ENCODE measurements around the gene GDI1. TPM values are rescaled to one million over a fixed set of nuclear protein-coding genes. Genes with fewer than 3 reads are reported as not detected.

Gene GDI1
- total RNA-seq, 2 donors from 2014 or later: 143 to 179 TPM

- H3K36me3 ChIP-seq (ENCODE audit: control insufficient read depth, insufficient read depth, low read length): no peaks in the 10 kb centered on the region
- Mint-ChIP-seq H3K4me1 (no peaks in the 10 kb centered on the region), H3K27ac (no peak overlapping the region), H3K4me3 (peak overlapping the region; percentile 70), H3K9me3 (peaks cover 60% of the 10 kb centered on the region), H3K27me3 (ENCODE audit: insufficient read depth) (peaks cover 3% of the 10 kb centered on the region), H3K36me3 (ENCODE audit: low read depth) (peaks cover 8% of the 10 kb centered on the region)
- peak overlapping the region; percentile 80 for H3K4me3 ChIP-seq (ENCODE audit: low read length)
- H3K9ac ChIP-seq (ENCODE audit: extremely low read depth, low read length, poor library complexity, severe bottlenecking): no peak overlapping the region
- H3K9me3 ChIP-seq (ENCODE audit: control insufficient read depth, low read length): no peaks in the 10 kb centered on the region
- 84 to 100% methylated on average over 2 to 14 of the region's 14 CpGs for WGBS, 2 experiments (ENCODE audit: insufficient coverage in 1 of 2, insufficient read length in 1 of 2)
- H3K4me1 ChIP-seq (ENCODE audit: control insufficient read depth, insufficient read depth, low read length): no peaks in the 10 kb centered on the region
- no peak for DNase-seq
- H3K27ac ChIP-seq (ENCODE audit: low read depth, low read length): peak overlapping the region; percentile 81
- no peaks in the 10 kb centered on the region for H3K27me3 ChIP-seq (ENCODE audit: control insufficient read depth, insufficient read depth, low read length, poor library complexity, severe bottlenecking)
- TF ChIP-seq CTCF (conservative IDR thresholded peaks at IDR 0.05): no peak
Observed at GRCh38 chrX:154459832-154460231, 22.9 kb downstream of the GDI1 start.

GRCh38 chrX:154460326-154460725 lies 23.4 kb downstream of the GDI1 start:
- H3K27me3 Mint-ChIP-seq (ENCODE audit: insufficient read depth): peaks cover 3% of the 10 kb centered on the region

GRCh38 chrX:154462396-154462795 lies 25.4 kb downstream of the GDI1 start:
- Mint-ChIP-seq H3K9me3 (peaks cover 54% of the 10 kb centered on the region), H3K4me1 (no peaks in the 10 kb centered on the region), H3K36me3 (ENCODE audit: low read depth) (peaks cover 8% of the 10 kb centered on the region), H3K4me3 (no peak overlapping the region), H3K27ac (no peak overlapping the region), H3K27me3 (ENCODE audit: insufficient read depth) (peaks cover 1% of the 10 kb centered on the region)
- WGBS, 2 experiments (ENCODE audit: insufficient coverage in 1 of 2, insufficient read length in 1 of 2): 97% methylated on average over 7 of the region's 8 CpGs; no CpG with 5 or more reads in 1 of the 2 experiments
- no peaks in the 10 kb centered on the region for H3K27me3 ChIP-seq (ENCODE audit: control insufficient read depth, insufficient read depth, low read length, poor library complexity, severe bottlenecking)
- no peak for DNase-seq
- no peaks in the 10 kb centered on the region for H3K4me1 ChIP-seq (ENCODE audit: control insufficient read depth, insufficient read depth, low read length)
- H3K27ac ChIP-seq (ENCODE audit: low read depth, low read length): no peak overlapping the region
- no peak for TF ChIP-seq CTCF (conservative IDR thresholded peaks at IDR 0.05)
- no peaks in the 10 kb centered on the region for H3K9me3 ChIP-seq (ENCODE audit: control insufficient read depth, low read length)
- no peak overlapping the region for H3K4me3 ChIP-seq (ENCODE audit: low read length)
- H3K9ac ChIP-seq (ENCODE audit: extremely low read depth, low read length, poor library complexity, severe bottlenecking): no peak overlapping the region
- no peaks in the 10 kb centered on the region for H3K36me3 ChIP-seq (ENCODE audit: control insufficient read depth, insufficient read depth, low read length)

More at GRCh38 chrX:154460326-154460725, 23.4 kb downstream of the GDI1 start:
- Histone ChIP-seq H3K4me1 (ENCODE audit: control insufficient read depth, insufficient read depth, low read length) (no peaks in the 10 kb centered on the region), H3K27me3 (ENCODE audit: control insufficient read depth, insufficient read depth, low read length, poor library complexity, severe bottlenecking) (no peaks in the 10 kb centered on the region), H3K36me3 (ENCODE audit: control insufficient read depth, insufficient read depth, low read length) (no peaks in the 10 kb centered on the region), H3K27ac (ENCODE audit: low read depth, low read length) (no peak overlapping the region), H3K9me3 (ENCODE audit: control insufficient read depth, low read length) (no peaks in the 10 kb centered on the region), H3K9ac (ENCODE audit: extremely low read depth, low read length, poor library complexity, severe bottlenecking) (no peak overlapping the region), H3K4me3 (ENCODE audit: low read length) (no peak overlapping the region)
- no peak overlapping the region for H3K27ac Mint-ChIP-seq
- peak overlapping the region; percentile 70 for H3K4me3 Mint-ChIP-seq
- 90 to 95% methylated on average over 4 to 26 of the region's 26 CpGs for WGBS, 2 experiments (ENCODE audit: insufficient coverage in 1 of 2, insufficient read length in 1 of 2)
- peaks cover 8% of the 10 kb centered on the region for H3K36me3 Mint-ChIP-seq (ENCODE audit: low read depth)
- no peak for DNase-seq
- peak; percentile 23 for TF ChIP-seq CTCF (conservative IDR thresholded peaks at IDR 0.05)
- H3K9me3 Mint-ChIP-seq: peaks cover 61% of the 10 kb centered on the region
- H3K4me1 Mint-ChIP-seq: no peaks in the 10 kb centered on the region
